ENCODE measurements around the gene BCL2L2.

BCL2L2 gene

DNA sequence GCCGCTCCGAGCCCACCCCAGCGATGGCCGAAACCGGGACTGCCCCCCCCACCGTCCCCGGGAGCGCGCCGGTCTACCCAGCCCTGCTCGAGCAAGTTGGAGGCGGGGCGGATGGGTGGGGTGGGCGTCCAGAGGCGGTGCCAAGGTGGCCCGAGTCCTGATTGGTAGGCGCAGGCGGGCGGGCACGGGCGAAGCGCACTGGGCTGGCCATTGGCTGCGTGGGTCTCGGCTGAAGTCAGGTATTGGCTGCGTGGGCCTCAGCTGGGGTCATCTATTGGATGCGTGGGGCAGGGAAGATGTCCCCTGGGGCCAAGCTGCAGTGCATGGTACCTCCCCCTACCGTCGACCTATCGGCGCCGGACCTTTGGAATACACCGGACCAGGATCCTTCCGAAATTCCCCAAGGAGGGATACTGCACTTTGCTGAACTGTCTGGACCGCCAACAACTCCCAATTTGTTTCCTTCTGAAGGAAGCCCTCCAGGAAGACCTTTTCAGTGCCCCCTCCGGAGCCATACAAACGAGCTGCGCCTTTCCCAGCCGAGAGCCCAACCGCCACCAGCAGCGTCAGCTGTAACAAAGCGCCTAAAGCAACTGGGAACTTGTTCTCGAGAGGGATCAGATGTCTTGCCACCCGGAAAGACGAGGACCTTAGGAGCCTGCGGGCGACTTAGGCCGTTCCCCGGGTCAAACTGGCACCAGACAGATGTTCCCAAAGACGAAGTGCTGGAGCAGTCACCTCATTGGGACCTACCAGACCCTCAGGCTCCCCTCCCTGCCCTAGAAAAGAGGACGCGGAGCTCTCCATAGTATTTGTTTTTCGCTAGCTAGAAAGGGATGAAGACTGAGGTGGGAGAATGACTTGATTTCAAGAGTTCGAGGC, 20.4 kb upstream of the BCL2L2 start, which contains the start of gene HOMEZ (continued):
- no peak for TF ChIP-seq ZNF521 (tag by site-specific recombination; IDR thresholded peaks at IDR 0.05)
- TF ChIP-seq ZNF132 (tag by site-specific recombination; IDR thresholded peaks at IDR 0.05; ENCODE audit: borderline replicate concordance): no peak
- no peak for TF ChIP-seq ZNF747 (tag by site-specific recombination; IDR thresholded peaks at IDR 0.05)
- peak; percentile 43 for TF ChIP-seq ZNF341 (tag by site-specific recombination; IDR thresholded peaks at IDR 0.05; ENCODE audit: low read depth)
- no peak for TF ChIP-seq ZBTB21 (tag by site-specific recombination; IDR thresholded peaks at IDR 0.05)
- TF ChIP-seq ZNF391 (tag by site-specific recombination; IDR thresholded peaks at IDR 0.05; ENCODE audit: borderline replicate concordance, low read depth): peak; percentile 15; the same call in 1 of the 2 replicates
- no peak for TF ChIP-seq ZNF138 (tag by site-specific recombination; IDR thresholded peaks at IDR 0.05; ENCODE audit: borderline replicate concordance)
- TF ChIP-seq EGR2 (tag by site-specific recombination; IDR thresholded peaks at IDR 0.05; ENCODE audit: low read depth): peak; percentile 95
- TF ChIP-seq ZSCAN16 (tag by site-specific recombination; IDR thresholded peaks at IDR 0.05): no peak
- TF ChIP-seq ZNF335 (tag by site-specific recombination; conservative IDR thresholded peaks at IDR 0.05): peak; percentile 77
- peak; percentile 83 for TF ChIP-seq ZNF600 (tag by site-specific recombination; IDR thresholded peaks at IDR 0.05)
- no peak for TF ChIP-seq ZNF19 (tag by site-specific recombination; IDR thresholded peaks at IDR 0.05; ENCODE audit: low read depth)
- TF ChIP-seq, protein P1, sequence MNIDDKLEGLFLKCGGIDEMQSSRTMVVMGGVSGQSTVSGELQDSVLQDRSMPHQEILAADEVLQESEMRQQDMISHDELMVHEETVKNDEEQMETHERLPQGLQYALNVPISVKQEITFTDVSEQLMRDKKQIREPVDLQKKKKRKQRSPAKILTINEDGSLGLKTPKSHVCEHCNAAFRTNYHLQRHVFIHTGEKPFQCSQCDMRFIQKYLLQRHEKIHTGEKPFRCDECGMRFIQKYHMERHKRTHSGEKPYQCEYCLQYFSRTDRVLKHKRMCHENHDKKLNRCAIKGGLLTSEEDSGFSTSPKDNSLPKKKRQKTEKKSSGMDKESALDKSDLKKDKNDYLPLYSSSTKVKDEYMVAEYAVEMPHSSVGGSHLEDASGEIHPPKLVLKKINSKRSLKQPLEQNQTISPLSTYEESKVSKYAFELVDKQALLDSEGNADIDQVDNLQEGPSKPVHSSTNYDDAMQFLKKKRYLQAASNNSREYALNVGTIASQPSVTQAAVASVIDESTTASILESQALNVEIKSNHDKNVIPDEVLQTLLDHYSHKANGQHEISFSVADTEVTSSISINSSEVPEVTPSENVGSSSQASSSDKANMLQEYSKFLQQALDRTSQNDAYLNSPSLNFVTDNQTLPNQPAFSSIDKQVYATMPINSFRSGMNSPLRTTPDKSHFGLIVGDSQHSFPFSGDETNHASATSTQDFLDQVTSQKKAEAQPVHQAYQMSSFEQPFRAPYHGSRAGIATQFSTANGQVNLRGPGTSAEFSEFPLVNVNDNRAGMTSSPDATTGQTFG (tag by site-specific recombination; IDR thresholded peaks at IDR 0.05; ENCODE audit: borderline replicate concordance): no peak
- TF ChIP-seq ZNF140 (tag by site-specific recombination; IDR thresholded peaks at IDR 0.05): no peak
- peak; percentile 100 for TF ChIP-seq SP2 (tag by site-specific recombination; IDR thresholded peaks at IDR 0.05)
- no peak for TF ChIP-seq ZNF704 (tag by site-specific recombination; IDR thresholded peaks at IDR 0.05)
- TF ChIP-seq REPIN1 (tag by site-specific recombination; IDR thresholded peaks at IDR 0.05; ENCODE audit: low read depth): no peak
- peak; percentile 40; the same call in 1 of the 2 replicates for TF ChIP-seq KLF17 (tag by site-specific recombination; IDR thresholded peaks at IDR 0.05)
- peak; percentile 93 for TF ChIP-seq IKZF3 (tag by site-specific recombination; IDR thresholded peaks at IDR 0.05)
- TF ChIP-seq ZBTB8A (tag by site-specific recombination; IDR thresholded peaks at IDR 0.05): peak; percentile 70
- TF ChIP-seq ZNF544 (tag by site-specific recombination; IDR thresholded peaks at IDR 0.05): no peak
- TF ChIP-seq, protein P2, sequence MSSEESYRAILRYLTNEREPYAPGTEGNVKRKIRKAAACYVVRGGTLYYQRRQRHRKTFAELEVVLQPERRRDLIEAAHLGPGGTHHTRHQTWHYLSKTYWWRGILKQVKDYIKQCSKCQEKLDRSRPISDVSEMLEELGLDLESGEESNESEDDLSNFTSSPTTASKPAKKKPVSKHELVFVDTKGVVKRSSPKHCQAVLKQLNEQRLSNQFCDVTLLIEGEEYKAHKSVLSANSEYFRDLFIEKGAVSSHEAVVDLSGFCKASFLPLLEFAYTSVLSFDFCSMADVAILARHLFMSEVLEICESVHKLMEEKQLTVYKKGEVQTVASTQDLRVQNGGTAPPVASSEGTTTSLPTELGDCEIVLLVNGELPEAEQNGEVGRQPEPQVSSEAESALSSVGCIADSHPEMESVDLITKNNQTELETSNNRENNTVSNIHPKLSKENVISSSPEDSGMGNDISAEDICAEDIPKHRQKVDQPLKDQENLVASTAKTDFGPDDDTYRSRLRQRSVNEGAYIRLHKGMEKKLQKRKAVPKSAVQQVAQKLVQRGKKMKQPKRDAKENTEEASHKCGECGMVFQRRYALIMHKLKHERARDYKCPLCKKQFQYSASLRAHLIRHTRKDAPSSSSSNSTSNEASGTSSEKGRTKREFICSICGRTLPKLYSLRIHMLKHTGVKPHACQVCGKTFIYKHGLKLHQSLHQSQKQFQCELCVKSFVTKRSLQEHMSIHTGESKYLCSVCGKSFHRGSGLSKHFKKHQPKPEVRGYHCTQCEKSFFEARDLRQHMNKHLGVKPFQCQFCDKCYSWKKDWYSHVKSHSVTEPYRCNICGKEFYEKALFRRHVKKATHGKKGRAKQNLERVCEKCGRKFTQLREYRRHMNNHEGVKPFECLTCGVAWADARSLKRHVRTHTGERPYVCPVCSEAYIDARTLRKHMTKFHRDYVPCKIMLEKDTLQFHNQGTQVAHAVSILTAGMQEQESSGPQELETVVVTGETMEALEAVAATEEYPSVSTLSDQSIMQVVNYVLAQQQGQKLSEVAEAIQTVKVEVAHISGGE (tag by site-specific recombination; conservative IDR thresholded peaks at IDR 0.05; ENCODE audit: low read depth): no peak
- TF ChIP-seq TCF7L2 (IDR thresholded peaks at IDR 0.05; ENCODE audit: borderline replicate concordance, low read depth, low read length): no peak
- TF ChIP-seq ZNF629 (tag by site-specific recombination; IDR thresholded peaks at IDR 0.05): peak; percentile 56; the same call in 1 of the 2 replicates
- TF ChIP-seq ZNF221 (tag by site-specific recombination; IDR thresholded peaks at IDR 0.05; ENCODE audit: borderline replicate concordance): no peak
- TF ChIP-seq ZNF23 (tag by site-specific recombination; IDR thresholded peaks at IDR 0.05; ENCODE audit: borderline replicate concordance): no peak
- TF ChIP-seq ZIC2 (tag by site-specific recombination; IDR thresholded peaks at IDR 0.05): peak; percentile 50
- TF ChIP-seq PRDM10 (tag by site-specific recombination; IDR thresholded peaks at IDR 0.05): peak; percentile 92

All from HEK293 (cell line).